Activated CD8-positive, alpha-beta memory T cell treated with anti-CD3 and anti-CD28 coated beads, Interleukin-2, amount 50 U/mL, for 48 hours (primary cell): ENCODE data around the gene METTL4.

ENCODE experiments used
- DNase-seq: peaks from one replicate; pipeline ENCODE4 v3.0.0-alpha.2; 2020

Gene METTL4, protein sequence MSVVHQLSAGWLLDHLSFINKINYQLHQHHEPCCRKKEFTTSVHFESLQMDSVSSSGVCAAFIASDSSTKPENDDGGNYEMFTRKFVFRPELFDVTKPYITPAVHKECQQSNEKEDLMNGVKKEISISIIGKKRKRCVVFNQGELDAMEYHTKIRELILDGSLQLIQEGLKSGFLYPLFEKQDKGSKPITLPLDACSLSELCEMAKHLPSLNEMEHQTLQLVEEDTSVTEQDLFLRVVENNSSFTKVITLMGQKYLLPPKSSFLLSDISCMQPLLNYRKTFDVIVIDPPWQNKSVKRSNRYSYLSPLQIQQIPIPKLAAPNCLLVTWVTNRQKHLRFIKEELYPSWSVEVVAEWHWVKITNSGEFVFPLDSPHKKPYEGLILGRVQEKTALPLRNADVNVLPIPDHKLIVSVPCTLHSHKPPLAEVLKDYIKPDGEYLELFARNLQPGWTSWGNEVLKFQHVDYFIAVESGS

DNA sequence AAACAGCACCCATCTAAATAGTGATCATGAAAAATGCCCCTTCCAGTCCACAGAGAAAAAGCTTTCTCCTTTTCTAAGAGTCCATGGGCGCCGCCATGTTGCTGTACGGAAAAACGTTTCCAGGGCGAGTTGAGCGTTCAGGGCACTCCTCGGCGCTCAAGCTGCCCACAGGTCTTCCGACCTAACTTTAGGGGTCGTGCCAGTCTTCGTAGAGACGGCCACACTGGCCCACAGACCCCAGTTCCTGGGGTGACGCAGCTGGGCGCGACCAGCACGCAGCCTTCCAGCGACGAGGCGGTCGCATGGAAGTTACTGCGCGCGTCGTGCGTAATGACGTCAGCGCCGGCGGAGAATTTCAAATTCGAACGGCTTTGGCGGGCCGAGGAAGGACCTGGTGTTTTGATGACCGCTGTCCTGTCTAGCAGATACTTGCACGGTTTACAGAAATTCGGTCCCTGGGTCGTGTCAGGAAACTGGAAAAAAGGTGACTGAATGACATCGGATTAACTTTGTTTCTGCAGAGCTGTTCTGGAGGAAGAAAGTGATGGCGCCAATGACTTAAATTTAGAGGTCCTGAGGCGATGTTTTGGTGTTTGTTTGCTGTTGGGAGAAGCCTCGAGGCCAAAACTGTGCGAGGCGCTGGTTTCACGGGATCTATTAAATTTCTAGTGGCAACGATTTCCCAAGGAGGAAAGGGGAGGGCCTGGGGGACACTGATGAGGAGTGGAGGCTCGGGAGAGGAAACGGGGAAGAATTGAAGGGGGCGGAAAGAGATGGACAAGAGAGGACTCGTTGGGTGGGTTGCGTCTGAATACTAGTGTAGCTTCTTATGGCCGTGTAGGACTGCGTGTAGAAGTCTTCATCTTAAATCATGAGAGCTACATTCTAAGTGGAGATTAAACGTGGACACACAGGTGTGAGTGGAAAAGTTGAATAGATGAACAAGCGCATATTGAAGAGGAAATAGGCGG lies at the start of gene METTL4, which contains the start of gene NDC80:
METTL4 (minus strand) TSS at position 306 of the 971 bp plus-strand sequence. CDS start 4,289 bp downstream, outside the sequence.
NDC80 (plus strand) TSS at position 358 of the 971 bp plus-strand sequence. CDS start 1,429 bp downstream, outside the sequence.
- DNase-seq, result peak; percentile 94

DNA sequence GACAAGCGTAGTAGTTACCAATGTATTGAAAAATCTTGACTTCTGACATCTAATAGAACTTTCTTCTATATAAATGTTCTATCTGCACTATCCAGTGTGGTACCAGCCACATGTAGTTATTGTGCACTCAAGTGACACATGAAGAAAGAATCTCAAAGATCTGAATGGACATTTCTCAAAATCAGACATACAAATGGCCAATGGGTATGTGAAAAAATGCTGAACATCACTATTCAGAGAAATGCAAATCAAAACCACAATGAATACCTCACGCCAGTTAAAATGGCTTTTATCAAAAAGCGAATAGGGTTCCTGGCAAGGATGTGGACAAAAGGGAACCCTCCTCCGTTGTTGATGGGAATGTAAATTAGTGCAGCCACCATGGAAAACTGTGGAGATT lies 46.7 kb upstream of the METTL4 start:
- no peak for DNase-seq

DNA sequence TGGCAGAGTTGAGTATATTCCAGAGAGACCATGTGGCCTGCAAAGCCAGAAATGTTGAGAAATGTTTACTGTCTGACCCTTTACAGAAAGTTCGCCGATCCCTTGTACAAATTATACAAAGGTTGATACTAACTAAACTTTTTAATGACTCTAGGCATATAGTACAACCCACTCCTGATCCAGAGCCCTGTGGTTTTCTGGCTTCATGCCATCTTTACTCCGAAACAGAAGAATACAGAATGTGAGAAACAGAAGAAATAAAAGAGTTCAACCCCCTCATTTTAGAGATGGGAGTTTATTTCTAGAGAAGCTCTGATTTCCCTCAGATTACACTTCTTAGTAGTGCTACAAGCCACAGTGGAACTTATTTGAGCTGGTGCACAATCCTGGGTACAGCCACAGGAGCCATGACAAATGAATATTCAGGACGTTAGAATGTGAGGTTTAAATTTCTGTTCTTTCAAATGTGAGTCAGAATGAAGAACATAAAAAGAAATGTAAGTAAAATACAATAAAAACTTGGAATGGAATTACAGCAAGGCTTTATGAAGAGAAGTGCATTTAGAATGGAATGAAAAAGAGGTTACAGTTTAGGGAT lies 46.2 kb upstream of the METTL4 start:
- no peak for DNase-seq

DNA sequence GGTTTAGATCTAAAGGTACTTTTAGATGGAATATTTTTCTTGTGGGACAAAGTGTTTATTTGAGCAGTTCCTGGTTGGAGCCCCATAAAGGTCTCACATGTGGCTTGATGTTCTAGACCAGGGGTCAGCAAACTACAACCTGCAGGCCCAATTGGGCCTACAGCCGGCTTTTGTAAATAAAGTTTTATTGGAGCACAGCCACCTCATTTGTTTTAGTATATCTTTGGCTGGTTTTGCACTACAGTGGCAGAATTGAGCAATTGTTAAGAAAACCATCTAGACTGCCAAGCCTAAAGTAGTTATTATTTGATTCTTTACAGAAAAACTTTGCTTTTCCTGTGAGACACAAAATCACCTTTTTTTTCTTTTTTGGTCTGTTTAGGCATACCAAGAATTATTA lies 41.7 kb upstream of the METTL4 start:
- DNase-seq, result no peak

DNA sequence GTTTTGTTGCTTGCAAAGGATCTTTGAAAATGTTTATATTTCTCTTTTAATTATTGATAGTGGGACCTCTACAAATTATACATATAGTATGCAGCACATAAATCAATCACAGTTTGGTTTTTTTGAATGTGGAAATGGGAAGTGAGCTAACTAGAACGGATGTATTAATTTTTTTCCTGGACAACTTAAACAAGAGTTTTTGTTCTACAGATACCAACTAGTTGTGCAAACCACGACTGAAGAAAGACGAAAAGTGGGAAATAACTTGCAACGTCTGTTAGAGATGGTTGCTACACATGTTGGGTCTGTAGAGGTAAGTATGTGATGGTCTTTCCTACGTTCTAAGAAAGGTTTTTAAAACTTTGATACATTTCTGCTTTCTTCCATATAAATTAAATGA lies 39.2 kb upstream of the METTL4 start:
- DNase-seq, result no peak

DNA sequence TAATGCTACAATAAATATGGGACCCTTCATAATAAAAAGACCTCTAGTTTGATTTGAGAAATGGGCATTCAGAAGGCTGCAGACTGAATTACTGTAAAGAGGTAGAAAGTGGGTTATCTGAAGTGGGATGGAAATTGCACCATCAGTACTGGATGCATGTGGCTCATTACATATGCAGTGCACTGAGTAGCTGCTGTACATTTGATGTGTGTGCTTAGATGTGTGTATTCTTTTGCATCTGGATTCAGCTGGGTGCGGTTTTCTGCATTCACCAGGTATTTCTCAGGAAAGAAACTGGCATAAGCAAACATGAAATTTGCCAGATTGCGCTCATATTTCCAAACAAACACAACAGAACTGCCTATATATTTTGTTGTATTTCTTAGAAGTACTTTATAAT lies 38.3 kb upstream of the METTL4 start:
- no peak for DNase-seq

DNA sequence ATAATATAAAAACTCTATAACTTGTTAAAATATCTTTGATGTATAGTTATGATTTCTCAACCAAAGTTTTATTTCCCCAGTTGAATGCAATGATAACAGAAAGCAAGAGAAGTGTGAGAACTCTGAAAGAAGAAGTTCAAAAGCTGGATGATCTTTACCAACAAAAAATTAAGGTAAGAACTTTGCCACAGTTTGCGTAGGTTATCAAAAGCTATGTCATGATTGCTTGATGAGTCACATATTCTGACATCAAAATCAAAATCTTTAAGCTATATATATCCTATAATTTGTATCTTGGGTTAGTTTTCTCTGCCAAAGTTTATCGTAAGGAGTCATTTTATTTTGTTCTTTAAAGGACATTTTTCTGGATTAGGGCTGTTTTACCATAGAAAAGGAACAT lies 35.0 kb upstream of the METTL4 start:
- DNase-seq, result no peak

DNA sequence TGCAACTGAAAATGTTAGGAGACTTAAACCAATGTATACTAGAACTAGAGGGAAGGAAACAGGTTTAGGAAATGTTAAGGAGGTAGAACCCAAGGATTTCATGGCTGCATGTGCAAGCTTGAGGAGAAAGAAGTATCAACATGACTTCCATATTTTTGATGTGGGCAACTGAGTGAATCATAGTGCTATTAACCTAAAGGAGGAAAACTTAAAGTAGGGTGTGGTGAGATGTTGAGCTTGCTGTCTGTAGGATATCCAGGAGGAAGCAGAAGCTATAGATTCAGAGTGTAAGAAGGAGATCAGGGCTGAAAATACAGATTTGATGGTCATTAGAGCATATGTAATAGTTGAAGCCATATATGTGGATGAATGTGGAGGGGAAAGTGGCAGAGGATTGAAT lies 31.5 kb upstream of the METTL4 start:
- DNase-seq, result no peak

DNA sequence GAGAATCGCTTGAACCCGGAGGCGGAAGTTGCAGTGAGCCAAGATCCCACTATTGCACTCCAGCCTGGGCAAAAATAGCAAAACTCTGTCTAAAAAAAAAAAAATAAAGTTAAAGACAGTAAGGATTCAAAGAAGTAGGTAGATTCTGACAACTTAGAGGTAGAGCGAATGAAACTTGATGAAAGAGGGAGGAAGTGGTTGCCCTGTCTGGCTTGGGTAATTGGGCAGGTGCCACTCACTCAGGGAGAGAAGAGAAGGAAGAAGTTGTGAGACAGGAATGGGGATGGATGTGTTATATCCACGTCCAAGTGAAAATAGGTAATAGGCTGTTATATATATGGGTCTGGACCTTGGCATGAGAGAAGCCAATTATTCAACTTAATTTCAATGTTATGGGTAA lies 26.3 kb upstream of the METTL4 start:
- no peak for DNase-seq

DNA sequence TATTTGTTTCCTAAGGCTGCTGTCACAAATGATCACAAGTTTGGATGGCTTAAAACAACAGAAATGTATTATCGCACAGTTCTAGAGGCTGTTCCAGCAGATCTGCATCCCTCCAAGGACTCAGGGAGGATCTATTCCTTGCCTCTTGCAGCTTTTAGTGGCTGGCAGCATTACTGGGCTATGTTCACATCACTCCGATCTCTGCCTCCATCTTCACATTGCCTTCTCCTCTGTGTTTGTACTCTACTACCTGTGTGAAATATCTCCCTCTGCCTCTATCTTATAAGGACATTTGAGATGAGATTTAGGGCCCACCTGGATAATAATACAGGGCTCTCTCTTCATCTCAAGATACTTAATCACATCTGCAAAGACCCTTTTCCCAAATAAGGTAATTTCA lies 19.0 kb upstream of the METTL4 start:
- no peak for DNase-seq

DNA sequence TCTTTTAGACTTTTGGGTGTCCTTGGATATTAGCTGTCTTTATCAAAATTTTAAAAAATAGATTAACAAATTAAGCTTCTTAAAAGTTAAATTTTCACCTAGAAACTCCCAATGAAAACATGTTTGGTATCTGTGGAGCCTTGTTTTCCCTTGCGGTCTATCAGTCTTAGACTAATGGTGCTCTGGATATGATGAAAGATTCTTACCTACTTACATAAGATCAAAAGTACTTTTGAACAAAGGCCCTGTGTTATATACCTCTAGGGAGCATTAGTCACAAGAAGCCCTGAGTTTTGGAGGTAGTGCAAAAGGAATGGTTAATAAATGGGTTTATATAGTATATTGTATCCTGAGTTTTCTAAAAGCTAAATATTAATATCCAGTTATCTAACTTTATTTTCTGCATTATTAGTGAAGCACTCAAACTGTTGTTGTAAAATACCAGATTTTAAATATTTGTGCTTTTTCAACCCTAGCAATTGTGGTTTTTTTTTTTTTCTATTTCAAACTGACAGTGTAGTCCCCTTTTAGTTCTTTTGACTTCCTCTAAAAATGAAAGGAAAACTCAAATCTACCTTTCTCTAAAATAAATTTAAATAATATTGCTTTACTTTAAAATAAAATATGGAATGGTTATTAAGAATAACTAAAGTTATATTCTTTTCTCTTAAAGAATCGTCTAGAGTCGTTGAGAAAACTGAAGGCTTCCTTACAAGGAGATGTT lies 18.2 kb upstream of the METTL4 start:
- DNase-seq, result no peak

DNA sequence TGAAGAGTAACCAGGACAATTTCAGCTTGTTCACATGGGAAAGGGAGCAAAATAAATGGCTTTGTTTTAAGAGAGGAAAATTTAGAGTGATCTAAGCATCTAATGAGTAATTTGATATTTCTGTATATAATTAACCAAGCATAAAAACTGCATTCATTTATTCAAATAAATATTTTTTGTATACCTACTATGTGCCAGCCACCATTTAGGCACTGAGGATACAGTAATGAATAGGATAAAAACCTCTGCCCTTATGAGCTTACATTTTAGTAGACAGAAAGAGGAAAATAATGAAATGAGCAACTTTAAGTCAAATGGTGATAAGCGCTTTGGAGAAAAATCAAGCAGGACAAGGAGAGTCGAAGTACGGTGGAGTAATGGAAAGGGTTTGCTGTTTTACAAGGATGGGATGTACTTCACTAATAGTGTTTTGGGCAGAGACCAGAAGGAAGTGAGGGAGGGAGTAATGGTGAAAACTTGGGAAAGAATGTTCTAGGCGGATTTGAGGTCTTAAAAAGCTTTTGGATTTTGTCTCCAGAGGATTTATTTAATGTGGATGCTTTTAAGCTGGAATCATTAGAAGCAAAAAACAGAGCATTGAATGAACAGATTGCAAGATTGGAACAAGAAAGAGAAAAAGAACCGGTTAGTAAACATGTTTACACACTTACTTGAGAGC lies 17.5 kb upstream of the METTL4 start:
- no peak for DNase-seq

DNA sequence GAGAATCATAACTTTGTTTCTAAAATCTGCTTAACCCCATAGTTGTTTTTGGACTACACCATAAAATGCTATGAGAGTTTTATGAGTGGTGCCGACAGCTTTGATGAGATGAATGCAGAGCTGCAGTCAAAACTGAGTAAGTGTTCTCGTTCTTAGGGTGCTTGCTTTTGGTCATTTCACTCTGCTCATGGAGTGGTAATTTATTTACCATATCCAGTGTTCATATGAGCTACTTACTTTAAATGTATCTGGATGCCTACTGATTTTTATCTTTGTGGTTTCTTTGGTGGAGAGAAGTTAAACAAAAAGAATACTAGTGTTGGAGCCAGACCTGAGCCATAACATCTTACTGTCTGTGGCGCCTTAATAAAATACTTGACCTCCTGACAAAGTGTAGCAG lies 16.5 kb upstream of the METTL4 start:
- DNase-seq, result no peak

DNA sequence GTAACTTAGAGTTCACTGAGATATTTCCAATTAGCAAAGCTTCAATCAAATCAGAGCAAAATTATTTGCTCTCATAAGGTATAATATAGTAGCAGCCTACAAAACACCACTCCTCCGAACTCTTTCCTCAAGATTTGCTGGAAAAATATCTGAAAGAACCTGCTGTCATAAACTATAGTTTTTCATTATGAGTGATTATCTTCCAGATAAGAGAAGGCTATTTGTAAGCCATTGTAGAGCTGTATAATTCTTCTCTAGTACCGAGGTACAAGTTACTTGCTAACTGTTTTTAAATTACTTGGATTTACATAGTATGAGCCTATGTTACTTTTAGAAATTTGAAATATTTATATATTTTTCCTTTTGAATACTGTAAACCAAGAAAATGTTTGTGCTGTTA lies 2.1 kb upstream of the METTL4 start:
- DNase-seq, result no peak

DNA sequence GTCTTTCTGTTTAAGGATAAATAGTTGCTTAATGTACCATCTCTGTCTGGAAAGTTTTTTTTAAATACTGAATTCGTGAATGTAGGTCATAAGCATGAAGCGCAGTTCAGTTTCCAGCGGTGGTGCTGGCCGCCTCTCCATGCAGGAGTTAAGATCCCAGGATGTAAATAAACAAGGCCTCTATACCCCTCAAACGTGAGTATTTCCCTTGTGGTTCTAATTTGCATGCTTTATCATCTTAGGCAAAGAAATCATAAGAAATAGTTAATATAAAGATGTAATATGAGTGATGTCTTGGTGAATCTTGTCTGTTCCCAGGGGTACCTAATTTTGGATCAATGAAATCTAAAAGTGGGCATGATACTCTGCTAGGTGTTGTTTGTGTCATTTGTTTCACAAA lies 1.6 kb upstream of the METTL4 start:
- no peak for DNase-seq

DNA sequence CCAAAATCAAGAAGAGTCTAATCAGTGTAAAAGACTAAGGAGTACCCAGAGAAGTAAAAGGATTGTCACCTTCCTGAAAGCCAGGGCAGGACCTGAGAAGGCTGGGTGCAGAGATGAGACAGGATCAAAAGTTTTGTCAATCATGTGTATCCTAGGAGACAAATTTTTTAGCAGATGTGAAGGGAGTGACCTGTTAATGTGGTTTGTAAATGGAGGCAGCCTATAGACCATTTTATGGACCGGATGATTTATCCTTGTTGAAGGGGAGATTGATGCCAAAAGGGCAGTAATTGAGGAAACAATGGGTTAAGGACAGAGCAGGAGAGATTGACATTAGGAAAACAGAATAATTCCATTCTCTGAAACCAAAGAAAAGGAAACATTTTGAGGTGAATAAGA lies 865 bp upstream of the METTL4 start:
- no peak for DNase-seq

DNA sequence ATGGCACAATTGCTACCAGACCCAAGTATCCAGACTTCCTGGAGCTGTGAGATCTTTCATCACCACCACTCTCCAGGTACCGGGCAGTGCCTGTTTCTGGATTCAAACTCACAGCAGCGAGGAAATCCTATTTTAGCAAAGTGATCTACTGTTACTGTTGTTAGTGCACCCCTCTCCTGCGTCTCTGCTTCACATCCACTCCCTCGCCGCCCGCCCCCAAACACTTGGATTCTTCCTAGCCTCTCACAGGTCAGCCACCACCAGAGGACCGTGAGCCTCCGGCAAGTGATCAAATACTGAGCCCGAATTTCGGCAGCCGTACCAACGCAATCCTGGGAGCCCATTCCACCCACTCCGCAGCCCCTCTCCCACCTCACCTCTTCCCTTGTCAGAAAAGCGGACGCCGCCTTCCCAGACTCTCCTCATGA lies 519 bp downstream of the METTL4 start:
- peak; percentile 80 for DNase-seq

DNA sequence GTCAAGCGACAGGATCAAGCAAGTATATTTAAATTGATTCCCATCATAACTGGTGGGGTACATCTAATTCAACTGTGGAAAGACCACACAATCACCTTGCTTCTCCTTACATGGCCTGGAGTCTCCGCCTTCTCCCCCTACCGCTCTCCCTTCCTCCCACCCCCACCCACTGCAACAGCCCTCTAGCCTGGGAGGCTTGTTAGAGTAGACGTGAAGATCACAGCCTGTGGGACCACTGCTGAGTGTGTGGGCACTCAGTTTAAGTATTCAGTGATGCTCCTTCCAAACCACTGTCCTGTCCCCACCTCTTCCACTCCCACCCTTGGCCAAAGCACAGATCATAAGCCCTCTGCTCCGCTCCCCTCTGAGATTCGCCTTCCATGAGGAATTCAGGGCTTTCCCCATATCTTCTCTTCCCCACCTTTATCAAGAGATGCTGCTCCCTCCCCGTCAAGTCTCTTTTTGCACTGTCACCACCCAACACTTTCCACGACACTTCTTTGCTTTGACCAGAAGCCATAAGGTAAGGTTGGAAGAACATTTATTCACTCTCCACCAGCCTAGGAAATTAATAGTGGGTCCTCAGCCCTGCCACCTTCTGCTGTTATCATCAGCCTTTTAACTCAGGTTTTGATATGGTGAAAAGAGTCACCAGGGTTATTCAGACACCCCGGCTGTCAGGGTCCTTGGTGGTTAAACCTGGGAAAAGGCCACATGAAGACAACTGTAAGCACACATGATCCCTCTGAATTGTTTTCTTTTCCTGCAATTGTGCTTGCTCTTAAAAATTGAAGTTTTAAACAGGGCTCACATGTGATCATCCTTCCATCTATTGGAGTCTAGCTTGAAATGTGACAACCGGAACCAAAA lies 1.7 kb downstream of the METTL4 start:
- DNase-seq, result no peak

DNA sequence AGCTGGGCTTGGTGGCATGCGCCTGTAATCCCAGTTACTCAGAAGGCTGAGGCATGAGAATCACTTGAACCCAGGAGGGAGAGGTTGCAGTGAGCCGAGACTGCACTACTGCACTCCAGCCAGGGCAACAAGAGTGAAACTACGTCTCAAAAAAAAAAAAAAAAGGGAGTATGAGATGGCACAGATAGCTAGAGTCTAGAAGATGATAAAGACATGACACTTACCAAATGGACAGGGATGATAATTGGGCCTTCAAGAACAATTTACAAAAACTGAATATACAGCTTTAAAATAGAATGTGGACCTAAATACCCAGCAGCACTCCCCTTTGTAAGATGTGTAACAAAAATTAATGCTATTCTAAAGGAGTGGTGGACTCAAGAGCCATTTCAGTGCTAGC lies 2.7 kb downstream of the METTL4 start:
- no peak for DNase-seq

DNA sequence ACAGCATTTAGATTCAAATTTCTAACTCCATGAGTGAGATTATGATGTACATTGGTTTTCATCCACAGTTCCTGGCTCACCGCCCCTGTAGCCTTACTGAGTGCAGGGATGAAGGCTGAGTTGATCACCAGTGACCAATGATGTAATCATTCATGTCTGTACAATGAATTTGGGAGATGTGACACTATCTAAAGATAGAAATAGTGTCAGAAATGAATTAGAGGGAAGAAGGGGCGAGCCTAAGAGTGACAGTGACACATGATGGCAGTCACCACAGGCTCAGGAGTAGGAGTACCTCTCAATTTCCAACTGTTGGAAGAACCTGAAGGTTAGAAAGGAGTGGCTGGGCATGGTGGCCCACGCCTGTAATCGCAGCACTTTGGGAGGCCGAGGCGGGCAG lies 3.2 kb downstream of the METTL4 start:
- DNase-seq, result no peak

DNA sequence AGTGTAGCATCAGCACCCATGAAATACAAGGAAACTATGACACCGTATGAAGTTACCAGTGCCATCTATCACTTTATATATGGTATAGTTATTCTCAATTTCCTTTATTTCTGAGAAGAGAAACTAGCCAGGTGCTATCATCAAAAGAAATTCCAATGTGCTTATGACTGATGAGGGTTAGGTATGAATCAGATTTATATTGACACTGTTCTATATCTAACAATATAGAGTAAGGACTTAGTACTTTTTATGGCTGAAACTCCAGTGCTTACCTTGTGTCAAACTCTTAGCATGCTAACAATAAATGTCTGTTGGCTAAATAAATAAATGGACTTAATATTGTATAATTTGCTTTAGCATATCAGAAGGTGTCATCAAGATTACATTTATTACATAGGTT lies 6.9 kb downstream of the METTL4 start:
- DNase-seq, result no peak
